Transverse colon (tissue), 3 donors: Measurements from ENCODE around the gene BPIFB3.

Source experiments
- CTCF ChIP-seq, 5 experiments: fragments of 200-600 bp in 3 of 5; fragments of 450-650 bp in 2 of 5; sonication (generic) in 3 of 5; IDR thresholded peaks; 1 replicate in 2 of 5; 2 replicates in 3 of 5; pipeline ENCODE4 v1.5.1; 2016 to 2017; ENCODE audit warnings: antibody characterized with exemption in 5 of 5, inconsistent platforms in 3 of 5, mild to moderate bottlenecking in 2 of 5, moderate library complexity in 1 of 5
- POLR2A ChIP-seq: fragments of 450-650 bp; IDR thresholded peaks from one replicate; pipeline ENCODE4 v1.6.1; 2016; ENCODE audit warnings: antibody characterized with exemption, mild to moderate bottlenecking, moderate library complexity

- TF ChIP-seq POLR2A (no peak), CTCF (IDR thresholded peaks at IDR 0.05) (no peak)
Observed at GRCh38 chr20:33010674-33011449, 42.8 kb upstream of the BPIFB3 start.
